HG03095 (cell line): ENCODE measurements around the gene GMPPA.

Source experiments
- ATAC-seq: cut with Tn5 transposase; IDR thresholded peaks from one replicate; pipeline ENCODE4 v1.9.1; 2021; ENCODE audit warnings: moderate library complexity; ENCODE audit not compliant: unreplicated experiment

GMPPA gene

GRCh38 chr2:219517954-219518778 is 19.5 kb downstream of the GMPPA start:
- no peak for ATAC-seq

- ATAC-seq, result no peak
Measured at GRCh38 chr2:219519526-219519916, 20.8 kb downstream of the GMPPA start.

GRCh38 chr2:219520079-219520478 is 21.4 kb downstream of the GMPPA start:
- no peak for ATAC-seq

- no peak for ATAC-seq
Measured at GRCh38 chr2:219521066-219521880, 22.6 kb downstream of the GMPPA start.

- ATAC-seq, result no peak
Measured at GRCh38 chr2:219522111-219523030, 23.7 kb downstream of the GMPPA start.

GRCh38 chr2:219523031-219523671 is 24.5 kb downstream of the GMPPA start:
- no peak for ATAC-seq

GRCh38 chr2:219524817-219525216 is 26.1 kb downstream of the GMPPA start:
- no peak for ATAC-seq

GRCh38 chr2:219525533-219526232 is 27.0 kb downstream of the GMPPA start:
- no peak for ATAC-seq

GRCh38 chr2:219526320-219527075 is 27.8 kb downstream of the GMPPA start:
- no peak for ATAC-seq

GRCh38 chr2:219527076-219527394 is 28.3 kb downstream of the GMPPA start:
- no peak for ATAC-seq

GRCh38 chr2:219527472-219527871 is 28.8 kb downstream of the GMPPA start:
- no peak for ATAC-seq

GRCh38 chr2:219530048-219530963 is 31.6 kb downstream of the GMPPA start:
- peak; percentile 77 for ATAC-seq

- no peak for ATAC-seq
Measured at GRCh38 chr2:219531639-219532377, 33.1 kb downstream of the GMPPA start.

GRCh38 chr2:219532378-219532649 is 33.6 kb downstream of the GMPPA start:
- ATAC-seq, result no peak

- ATAC-seq, result no peak
Measured at GRCh38 chr2:219533930-219534661, 35.4 kb downstream of the GMPPA start.

GRCh38 chr2:219536425-219536824 is 37.7 kb downstream of the GMPPA start:
- no peak for ATAC-seq

GRCh38 chr2:219536967-219537366 is 38.3 kb downstream of the GMPPA start:
- ATAC-seq, result no peak
